Measurements from ENCODE around the gene ITCH. TPM values are rescaled to one million over a fixed set of nuclear protein-coding genes. Genes with fewer than 3 reads are reported as not detected.

The ITCH gene
- total RNA-seq, 4 donors from 2014 or later = 40.7 to 59.3 (median 45.9) TPM

DNA sequence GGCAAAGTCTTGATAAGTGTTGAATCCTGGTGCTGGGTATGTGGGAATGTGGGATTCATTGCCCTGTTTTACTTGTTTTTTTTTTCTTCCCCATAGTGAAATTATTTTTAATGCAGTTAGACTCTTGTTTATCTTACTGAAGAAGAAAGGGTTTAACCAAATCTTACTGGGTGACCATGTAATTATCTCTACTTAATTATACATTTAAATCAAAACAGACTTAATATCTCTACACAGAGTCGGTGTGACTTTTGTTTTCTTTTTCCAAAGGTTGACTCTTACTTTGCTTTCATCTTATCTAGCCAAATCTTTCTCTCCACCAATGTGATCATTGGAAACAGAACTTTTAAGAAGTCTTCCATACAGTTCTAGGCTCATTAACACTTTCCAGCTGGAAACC lies 85.4 kb downstream of the ITCH start:
- no peak for DNase-seq (ENCODE audit: low spot score in 2 of 2)
- H3K4me3 ChIP-seq (ENCODE audit: low read depth, poor library complexity, severe bottlenecking) = no peak overlapping the region
- TF ChIP-seq CTCF (IDR thresholded peaks at IDR 0.05) (no peak), POLR2A (IDR thresholded peaks at IDR 0.05) (no peak)
- 47 to 58% methylated on average over 1 of the region's 1 CpG for WGBS, 2 donors
- intact Hi-C loops (cut with DNase I; ENCODE audit: low total_unique reads) = no loop called here

DNA sequence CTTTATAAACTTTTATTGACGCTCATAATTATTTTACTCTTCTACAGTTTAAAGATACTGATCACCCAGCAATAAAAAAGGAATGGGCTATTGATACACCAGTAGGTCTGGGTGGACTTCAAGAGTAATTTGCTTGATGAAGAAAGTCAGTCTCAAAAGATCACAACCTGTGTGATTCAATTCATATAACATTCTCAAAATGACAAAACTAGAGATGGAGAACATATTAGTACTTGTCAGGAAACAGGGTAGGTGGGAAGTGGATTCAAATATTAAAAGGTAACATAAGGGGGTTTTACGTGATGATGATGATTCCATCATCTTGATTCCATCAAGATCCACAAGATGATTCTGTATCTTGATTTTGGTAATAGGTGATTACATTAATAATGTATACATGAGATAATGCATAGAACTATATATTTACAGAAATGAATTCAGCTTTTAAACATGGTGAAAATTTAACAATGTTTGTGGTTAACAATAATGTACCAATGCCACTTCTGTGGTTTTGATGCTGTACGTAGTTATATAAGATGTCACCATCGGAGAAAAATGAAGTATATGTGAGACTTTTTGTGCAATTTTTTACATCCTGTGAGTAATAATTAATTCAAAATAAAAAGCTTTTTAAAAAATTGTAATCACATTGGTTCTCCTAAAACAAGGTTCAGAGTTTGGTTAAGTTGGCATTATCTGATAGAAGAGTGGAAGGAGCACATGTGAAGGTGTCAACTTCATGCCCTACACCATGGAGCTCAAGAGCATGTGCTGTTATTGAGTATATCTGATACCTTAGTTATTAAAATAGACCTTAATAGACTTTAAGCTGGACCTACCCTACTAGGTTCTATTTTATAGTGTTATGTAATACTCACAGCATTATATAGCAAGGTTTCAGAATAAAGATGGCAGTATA lies 86.9 kb downstream of the ITCH start:
- H3K4me3 ChIP-seq (ENCODE audit: low read depth, poor library complexity, severe bottlenecking) = no peak overlapping the region
- DNase-seq (ENCODE audit: low spot score in 2 of 2) = no peak
- TF ChIP-seq POLR2A (IDR thresholded peaks at IDR 0.05) = no peak
- TF ChIP-seq CTCF (IDR thresholded peaks at IDR 0.05) = no peak
- intact Hi-C loops (cut with DNase I; ENCODE audit: low total_unique reads) = no loop called here
- 91 to 92% methylated on average over 4 of the region's 4 CpGs for WGBS, 2 donors

GRCh38 chr20:34452281-34452982 lies 89.4 kb downstream of the ITCH start:
- no peak for DNase-seq (ENCODE audit: low spot score in 2 of 2)
- H3K4me3 ChIP-seq (ENCODE audit: low read depth, poor library complexity, severe bottlenecking) = no peak overlapping the region
- intact Hi-C loops (cut with DNase I; ENCODE audit: low total_unique reads) = no loop called here
- WGBS, 2 donors = 70 to 78% methylated on average over 2 of the region's 2 CpGs
- TF ChIP-seq CTCF (IDR thresholded peaks at IDR 0.05) = no peak
- no peak for TF ChIP-seq POLR2A (IDR thresholded peaks at IDR 0.05)

- 69 to 83% methylated on average over 3 of the region's 3 CpGs for WGBS, 2 donors
- intact Hi-C loops (cut with DNase I; ENCODE audit: low total_unique reads) = no loop called here
- DNase-seq (ENCODE audit: low spot score in 2 of 2) = no peak
- H3K4me3 ChIP-seq (ENCODE audit: low read depth, poor library complexity, severe bottlenecking) = no peak overlapping the region
- no peak for TF ChIP-seq CTCF (IDR thresholded peaks at IDR 0.05)
- TF ChIP-seq POLR2A (IDR thresholded peaks at IDR 0.05) = no peak
These were observed 95.6 kb downstream of the ITCH start for GRCh38 chr20:34458631-34459030.

DNA sequence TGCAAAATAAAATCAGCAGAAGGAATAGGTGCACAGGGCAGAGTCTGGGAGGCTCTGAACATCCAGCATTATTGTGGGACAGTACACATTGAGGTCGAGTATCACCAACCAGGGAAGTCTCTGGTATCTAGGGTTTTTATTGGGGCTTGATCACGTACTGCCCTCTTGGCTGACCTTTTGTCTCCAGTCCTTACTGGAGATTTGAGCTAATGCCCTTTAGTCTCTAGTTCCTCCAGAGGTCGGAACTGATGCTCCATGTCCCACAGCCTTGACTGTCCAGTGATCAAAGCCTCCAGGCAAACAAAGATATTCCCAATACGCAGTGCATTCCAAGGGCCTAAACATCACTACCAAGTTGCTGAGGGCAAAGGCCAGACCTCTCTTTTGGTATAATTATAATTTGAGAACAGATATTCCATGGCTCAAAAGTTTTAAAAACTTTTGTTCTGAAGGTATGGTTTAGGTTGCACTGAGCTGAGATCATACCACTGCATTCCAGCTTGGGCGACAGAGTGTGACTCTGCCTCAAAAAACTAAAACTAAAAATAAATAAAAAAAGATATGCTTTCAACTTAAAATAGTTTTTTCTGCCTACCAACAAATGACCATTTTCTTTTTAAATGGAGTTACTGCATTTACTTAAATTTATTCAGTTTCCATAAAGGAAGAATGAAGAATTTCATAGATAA lies 96.3 kb downstream of the ITCH start:
- no peak overlapping the region for H3K4me3 ChIP-seq (ENCODE audit: low read depth, poor library complexity, severe bottlenecking)

More for the DNA sequence above, 96.3 kb downstream of the ITCH start:
- TF ChIP-seq POLR2A (IDR thresholded peaks at IDR 0.05) = no peak
- TF ChIP-seq CTCF (IDR thresholded peaks at IDR 0.05) = no peak
- intact Hi-C loops (cut with DNase I; ENCODE audit: low total_unique reads) = no loop called here
- WGBS, 2 donors = 88 to 90% methylated on average over 5 of the region's 5 CpGs
- DNase-seq (ENCODE audit: low spot score in 2 of 2) = no peak
